GM18508 (cell line): ENCODE measurements around the gene FBLN7.

Source experiments
- ATAC-seq: cut with Tn5 transposase; IDR thresholded peaks from one replicate; pipeline ENCODE4 v1.9.1; 2021; ENCODE audit warnings: moderate number of reproducible peaks; ENCODE audit not compliant: insufficient read depth, unreplicated experiment

FBLN7 gene

GRCh38 chr2:112216167-112216566 lies 78.0 kb downstream of the FBLN7 start:
- ATAC-seq: no peak

GRCh38 chr2:112217854-112218253 lies 79.7 kb downstream of the FBLN7 start:
- no peak for ATAC-seq

GRCh38 chr2:112220186-112220585 lies 82.0 kb downstream of the FBLN7 start:
- no peak for ATAC-seq

DNA sequence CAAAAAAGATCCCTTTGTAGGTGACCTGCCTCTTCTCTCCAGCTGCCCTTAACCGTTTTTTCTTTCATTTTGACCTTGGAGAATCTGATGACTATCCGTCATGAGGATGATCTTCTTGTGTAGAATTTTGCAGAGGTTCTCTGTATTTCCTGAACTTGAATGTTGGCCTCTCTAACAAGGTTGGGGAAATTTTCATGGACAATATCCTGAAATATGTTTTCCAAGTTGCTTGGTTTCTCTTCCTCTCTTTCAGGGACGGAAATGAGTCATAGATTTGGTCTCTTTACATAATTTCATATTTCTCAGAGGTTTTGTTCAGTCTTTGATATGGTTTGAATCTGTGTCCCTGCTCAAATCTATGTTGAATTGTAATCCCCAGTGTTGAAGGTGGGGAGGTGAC lies 82.6 kb downstream of the FBLN7 start:
- no peak for ATAC-seq

- ATAC-seq: no peak
Measured at GRCh38 chr2:112229348-112229747, 91.2 kb downstream of the FBLN7 start.

DNA sequence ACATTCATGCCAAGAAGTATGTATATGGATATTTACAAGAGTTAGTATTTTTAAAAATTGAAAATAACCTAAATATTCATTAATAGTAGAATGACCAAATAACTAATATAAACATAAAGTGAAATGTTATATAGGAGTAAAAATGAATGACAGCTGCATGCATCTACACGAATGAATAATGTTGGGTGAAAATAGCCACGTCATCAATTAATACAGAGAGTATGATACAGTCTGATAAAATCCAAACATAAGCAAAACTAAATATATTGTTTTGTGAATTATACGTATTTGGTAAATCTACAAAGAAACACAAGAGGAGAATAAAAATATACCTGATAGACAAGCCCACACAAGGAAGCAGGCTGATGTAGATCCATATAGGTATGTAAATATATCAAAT lies 92.2 kb downstream of the FBLN7 start:
- no peak for ATAC-seq
